Smooth muscle cell (in vitro differentiated cells): Measurements from ENCODE around the gene IL6. TPM values are rescaled to one million over a fixed set of nuclear protein-coding genes. Genes with fewer than 3 reads are reported as not detected.

Experiments
- DNase-seq: peaks from one replicate; lab custom pipeline; 2025; ENCODE audit not compliant: unreplicated experiment; lab: John Stamatoyannopoulos, UW
- H2AFZ ChIP-seq: fragments of 200-600 bp; sonication (generic); 2 replicates; pipeline ENCODE4 v1.6.0; 2016; ENCODE audit warnings: antibody characterized with exemption, low read depth, mild to moderate bottlenecking
- H3F3A ChIP-seq: fragments of 200-600 bp; sonication (generic); 2 replicates; pipeline ENCODE4 v1.6.0; 2017; ENCODE audit warnings: antibody characterized with exemption, low read depth
- H3K27ac ChIP-seq: fragments of 200-600 bp; sonication (generic); 2 replicates; pipeline ENCODE4 v1.5.1; 2016; ENCODE audit warnings: low read depth, mild to moderate bottlenecking
- H3K27me3 ChIP-seq: fragments of 200-600 bp; sonication (generic); 2 replicates; pipeline ENCODE4 v1.6.1; 2016; ENCODE audit warnings: low read depth, mild to moderate bottlenecking
- H3K36me3 ChIP-seq: fragments of 200-600 bp; sonication (generic); 2 replicates; pipeline ENCODE4 v1.5.1; 2016; ENCODE audit warnings: low read depth
- H3K4me1 ChIP-seq: fragments of 200-600 bp; sonication (generic); 2 replicates; pipeline ENCODE4 v1.5.1; 2016; ENCODE audit warnings: low read depth
- H3K4me2 ChIP-seq: fragments of 200-600 bp; sonication (generic); 2 replicates; pipeline ENCODE4 v1.6.0; 2016; ENCODE audit warnings: mild to moderate bottlenecking
- H3K4me3 ChIP-seq: fragments of 200-600 bp; sonication (generic); 2 replicates; pipeline ENCODE4 v1.5.1; 2016; ENCODE audit warnings: mild to moderate bottlenecking
- H3K79me2 ChIP-seq: fragments of 200-600 bp; sonication (generic); 2 replicates; pipeline ENCODE4 v1.6.0; 2016; ENCODE audit warnings: low read depth, mild to moderate bottlenecking
- H3K9ac ChIP-seq: fragments of 200-600 bp; sonication (generic); 2 replicates; pipeline ENCODE4 v1.6.0; 2016; ENCODE audit warnings: low read depth
- H3K9me3 ChIP-seq: fragments of 200-600 bp; sonication (generic); replicated peaks from 2 replicates; pipeline ENCODE4 v1.5.1; 2016; ENCODE audit warnings: low read depth
- H4K20me1 ChIP-seq: fragments of 200-600 bp; sonication (generic); 2 replicates; pipeline ENCODE4 v1.6.0; 2016; ENCODE audit warnings: low read depth
- WGBS: methylation state at CpG from one replicate; pipeline ENCODE4 v1.1.7; 2016; ENCODE audit warnings: low lambda C conversion rate; 5-methylcytosine and 5-hydroxymethylcytosine counted together
- polyA plus RNA-seq: library from polyadenylated mRNA; unstranded; fragments of >200 nt; fragmentation: Nextera tagmentation; extraction: Ambion mirVana; gene quantifications from 2 replicates; pipeline ENCODE4 v1.2.1, GENCODE V29; 2016
- total RNA-seq: library from RNA; depleted of rRNA; stranded (reverse); fragments of >200 nt; gene quantifications from 2 replicates; pipeline ENCODE4 v1.2.3, GENCODE V29; 2014
- TF ChIP-seq, protein P1 (sequence below): fragments of 200-600 bp; sonication (generic); IDR thresholded peaks from 2 replicates; pipeline ENCODE4 v1.5.1; 2017; ENCODE audit warnings: borderline replicate concordance, mild to moderate bottlenecking, antibody characterized with exemption; ENCODE audit not compliant: insufficient read depth, poor library complexity, severe bottlenecking

IL6 gene
- total and polyA plus RNA-seq, 2 experiments from 2014 or later, result 0.31 to 19.1 TPM

DNA sequence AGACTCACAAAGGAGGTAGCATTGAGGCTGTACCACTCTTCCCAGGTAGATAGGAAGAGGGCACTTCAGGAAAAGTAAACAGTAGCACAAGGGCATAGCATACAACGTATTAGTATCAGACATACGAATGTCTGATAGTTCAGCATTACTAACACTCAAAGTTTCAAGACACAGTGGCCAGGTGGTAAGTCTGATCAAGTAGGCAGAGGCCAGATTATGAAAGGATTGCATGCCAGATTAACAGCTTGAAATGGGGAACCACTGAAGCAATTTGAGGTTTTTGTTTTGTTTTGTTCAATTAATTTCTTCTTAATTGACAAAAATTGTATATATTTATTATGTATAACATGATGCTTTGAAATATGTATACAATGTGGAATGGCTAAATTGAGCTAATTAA is 45.7 kb upstream of the IL6 start:
- Histone ChIP-seq H3K27ac (no peak overlapping the region), H3K4me1 (no peaks in the 10 kb centered on the region), H2AFZ (no peak overlapping the region), H4K20me1 (no peaks in the 10 kb centered on the region), H3K9me3 (no peaks in the 10 kb centered on the region), H3K4me2 (no peak overlapping the region), H3F3A (no peaks in the 10 kb centered on the region), H3K9ac (no peak overlapping the region), H3K4me3 (no peak overlapping the region), H3K36me3 (no peaks in the 10 kb centered on the region), H3K79me2 (no peaks in the 10 kb centered on the region), H3K27me3 (no peaks in the 10 kb centered on the region)
- DNase-seq, result no peak
- TF ChIP-seq, protein P1, sequence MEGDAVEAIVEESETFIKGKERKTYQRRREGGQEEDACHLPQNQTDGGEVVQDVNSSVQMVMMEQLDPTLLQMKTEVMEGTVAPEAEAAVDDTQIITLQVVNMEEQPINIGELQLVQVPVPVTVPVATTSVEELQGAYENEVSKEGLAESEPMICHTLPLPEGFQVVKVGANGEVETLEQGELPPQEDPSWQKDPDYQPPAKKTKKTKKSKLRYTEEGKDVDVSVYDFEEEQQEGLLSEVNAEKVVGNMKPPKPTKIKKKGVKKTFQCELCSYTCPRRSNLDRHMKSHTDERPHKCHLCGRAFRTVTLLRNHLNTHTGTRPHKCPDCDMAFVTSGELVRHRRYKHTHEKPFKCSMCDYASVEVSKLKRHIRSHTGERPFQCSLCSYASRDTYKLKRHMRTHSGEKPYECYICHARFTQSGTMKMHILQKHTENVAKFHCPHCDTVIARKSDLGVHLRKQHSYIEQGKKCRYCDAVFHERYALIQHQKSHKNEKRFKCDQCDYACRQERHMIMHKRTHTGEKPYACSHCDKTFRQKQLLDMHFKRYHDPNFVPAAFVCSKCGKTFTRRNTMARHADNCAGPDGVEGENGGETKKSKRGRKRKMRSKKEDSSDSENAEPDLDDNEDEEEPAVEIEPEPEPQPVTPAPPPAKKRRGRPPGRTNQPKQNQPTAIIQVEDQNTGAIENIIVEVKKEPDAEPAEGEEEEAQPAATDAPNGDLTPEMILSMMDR, result no peak
- WGBS, result 93% methylated on average over 2 of the region's 2 CpGs

DNA sequence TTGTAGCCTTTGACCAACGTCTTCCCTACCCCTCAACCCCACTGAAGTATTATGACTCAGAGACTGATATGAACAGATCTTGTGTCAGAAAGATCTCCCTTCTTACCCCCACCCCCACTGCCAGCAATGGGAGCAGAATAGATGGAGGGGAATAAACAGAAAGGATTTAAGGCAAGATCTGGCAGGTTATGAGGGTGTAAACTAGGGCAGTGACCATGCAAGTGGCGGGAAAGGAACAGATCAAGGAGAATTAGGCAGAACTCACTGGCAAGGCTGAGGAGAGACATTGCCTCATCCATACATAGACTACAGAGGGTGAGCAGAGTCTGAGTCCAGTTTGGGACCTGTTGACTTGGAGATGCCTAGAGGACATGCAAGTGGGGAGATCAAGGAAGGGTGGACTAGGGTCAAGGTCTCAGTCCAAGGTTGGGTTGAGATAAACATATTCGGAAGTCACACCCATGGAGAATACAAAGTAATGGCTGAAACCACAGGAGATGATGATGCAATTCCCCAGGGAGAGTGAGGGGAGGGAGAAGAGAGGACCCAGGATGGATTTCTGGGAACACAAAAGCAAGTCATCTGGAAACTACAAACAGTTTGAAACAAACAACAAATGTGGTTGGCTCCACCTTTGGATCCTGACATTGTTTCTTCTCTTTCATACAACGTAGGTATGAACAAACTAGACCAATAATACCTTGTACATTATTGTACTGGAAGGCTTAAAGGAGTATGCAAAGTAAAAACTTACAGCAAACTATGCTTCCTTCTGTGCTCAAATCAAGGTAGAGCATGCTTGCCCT is 44.9 kb upstream of the IL6 start:
- TF ChIP-seq, protein P1, result no peak
- H3K4me2 ChIP-seq, result no peak overlapping the region
- H3K4me1 ChIP-seq, result no peaks in the 10 kb centered on the region
- WGBS, result 81% methylated on average over 4 of the region's 4 CpGs
- H3K4me3 ChIP-seq, result no peak overlapping the region
- no peak for DNase-seq
- no peaks in the 10 kb centered on the region for H3K79me2 ChIP-seq
- no peaks in the 10 kb centered on the region for H3K36me3 ChIP-seq
- H3K27ac ChIP-seq, result no peak overlapping the region
- no peaks in the 10 kb centered on the region for H3F3A ChIP-seq
- no peaks in the 10 kb centered on the region for H3K27me3 ChIP-seq
- H3K9me3 ChIP-seq, result no peaks in the 10 kb centered on the region
- no peak overlapping the region for H2AFZ ChIP-seq
- H4K20me1 ChIP-seq, result no peaks in the 10 kb centered on the region
- no peak overlapping the region for H3K9ac ChIP-seq

DNA sequence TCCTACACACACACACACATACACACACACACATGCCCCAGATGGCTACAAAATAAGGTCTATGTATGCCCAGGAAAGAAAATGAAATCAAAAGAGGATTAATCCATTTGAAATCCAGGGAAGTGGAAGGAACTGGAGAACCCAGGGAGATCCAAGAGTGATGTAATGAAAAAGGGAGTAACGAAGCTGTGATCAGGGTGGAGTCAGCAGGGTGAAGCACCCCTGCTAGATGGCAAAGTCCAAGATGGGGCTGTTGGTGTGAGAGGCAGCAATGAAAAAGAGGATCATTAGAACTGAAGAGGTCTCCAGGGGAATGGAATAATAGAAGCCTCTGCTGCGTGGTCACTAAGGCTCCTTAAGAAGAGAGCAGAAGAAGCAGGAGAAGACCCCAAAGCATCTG is 43.6 kb upstream of the IL6 start:
- Histone ChIP-seq H3K27ac (no peak overlapping the region), H3K4me3 (no peak overlapping the region), H3K27me3 (no peaks in the 10 kb centered on the region), H3K4me2 (no peak overlapping the region), H3K79me2 (no peaks in the 10 kb centered on the region), H3K9me3 (no peaks in the 10 kb centered on the region), H3K36me3 (no peaks in the 10 kb centered on the region), H3F3A (no peaks in the 10 kb centered on the region), H2AFZ (no peak overlapping the region), H4K20me1 (no peaks in the 10 kb centered on the region), H3K9ac (no peak overlapping the region), H3K4me1 (no peaks in the 10 kb centered on the region)
- 89% methylated on average over 2 of the region's 2 CpGs for WGBS
- TF ChIP-seq, protein P1, result no peak
- no peak for DNase-seq

DNA sequence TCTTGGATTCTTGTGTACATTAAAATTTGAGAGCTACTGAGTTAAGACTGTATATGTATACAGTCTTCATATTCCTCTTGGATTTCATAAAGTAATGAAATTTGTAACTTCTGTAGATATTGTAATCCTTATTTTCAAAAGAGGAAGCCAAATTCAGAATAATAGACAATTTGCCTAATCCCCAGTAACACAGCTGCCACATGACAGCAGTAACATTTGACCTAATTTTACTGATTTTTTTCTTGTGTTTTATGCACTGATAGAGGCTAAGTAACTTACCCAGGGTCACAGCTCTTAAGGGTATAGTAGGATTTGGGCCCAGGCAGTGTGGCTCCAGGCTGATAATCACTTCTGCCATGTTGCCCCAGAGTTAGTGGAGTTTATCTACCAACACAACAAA is 40.4 kb upstream of the IL6 start:
- H3F3A ChIP-seq, result no peaks in the 10 kb centered on the region
- H3K9me3 ChIP-seq, result no peaks in the 10 kb centered on the region
- DNase-seq, result no peak
- no peaks in the 10 kb centered on the region for H3K79me2 ChIP-seq
- no peaks in the 10 kb centered on the region for H3K36me3 ChIP-seq
- no peaks in the 10 kb centered on the region for H4K20me1 ChIP-seq
- no peak overlapping the region for H3K4me3 ChIP-seq
- H3K27me3 ChIP-seq, result no peaks in the 10 kb centered on the region
- no peak overlapping the region for H3K4me2 ChIP-seq
- no peaks in the 10 kb centered on the region for H3K4me1 ChIP-seq
- H3K27ac ChIP-seq, result no peak overlapping the region
- no peak overlapping the region for H2AFZ ChIP-seq
- TF ChIP-seq, protein P1, result no peak
- no peak overlapping the region for H3K9ac ChIP-seq
